Mammary epithelial cell (primary cell): ENCODE measurements around the gene SLC36A1.

ENCODE experiments used
- EZH2 ChIP-seq: IDR thresholded peaks from 2 replicates; pipeline ENCODE4 v1.6.1; 2012; ENCODE audit warnings: low read length, inconsistent platforms, borderline replicate concordance
- TF ChIP-seq, protein P1 (sequence below), 2 donors: IDR thresholded peaks in 1 of 2; conservative IDR thresholded peaks in 1 of 2; 2 replicates each; pipeline ENCODE4 v1.5.1; 2011 to 2012; ENCODE audit warnings: inconsistent platforms in 2 of 2, low read length in 2 of 2, mild to moderate bottlenecking in 2 of 2, control low read depth in 1 of 2, low read depth in 1 of 2; ENCODE audit not compliant: insufficient read depth in 1 of 2; ENCODE audit errors: extremely low read depth in 1 of 2

DNA sequence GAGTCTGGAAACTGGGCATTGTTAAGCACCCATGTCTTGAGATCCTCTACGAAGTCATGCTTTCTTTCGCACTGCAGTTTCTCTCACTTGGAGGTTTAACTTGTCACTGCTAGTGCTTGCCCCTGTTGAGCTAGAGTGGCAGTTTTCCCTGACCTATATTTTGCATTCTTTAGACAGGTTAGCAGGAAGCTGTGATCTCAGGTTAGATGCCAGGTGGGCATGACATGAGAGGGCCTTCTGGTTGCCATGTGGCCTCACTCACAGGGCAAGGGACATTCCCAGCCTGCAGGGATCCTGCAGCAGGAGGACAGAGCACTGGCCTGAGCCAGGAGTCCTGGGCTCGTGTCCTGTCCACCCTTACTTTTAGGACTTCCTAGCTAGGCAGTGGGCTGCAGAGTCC is 28.6 kb downstream of the SLC36A1 start:
- TF ChIP-seq, protein P1, sequence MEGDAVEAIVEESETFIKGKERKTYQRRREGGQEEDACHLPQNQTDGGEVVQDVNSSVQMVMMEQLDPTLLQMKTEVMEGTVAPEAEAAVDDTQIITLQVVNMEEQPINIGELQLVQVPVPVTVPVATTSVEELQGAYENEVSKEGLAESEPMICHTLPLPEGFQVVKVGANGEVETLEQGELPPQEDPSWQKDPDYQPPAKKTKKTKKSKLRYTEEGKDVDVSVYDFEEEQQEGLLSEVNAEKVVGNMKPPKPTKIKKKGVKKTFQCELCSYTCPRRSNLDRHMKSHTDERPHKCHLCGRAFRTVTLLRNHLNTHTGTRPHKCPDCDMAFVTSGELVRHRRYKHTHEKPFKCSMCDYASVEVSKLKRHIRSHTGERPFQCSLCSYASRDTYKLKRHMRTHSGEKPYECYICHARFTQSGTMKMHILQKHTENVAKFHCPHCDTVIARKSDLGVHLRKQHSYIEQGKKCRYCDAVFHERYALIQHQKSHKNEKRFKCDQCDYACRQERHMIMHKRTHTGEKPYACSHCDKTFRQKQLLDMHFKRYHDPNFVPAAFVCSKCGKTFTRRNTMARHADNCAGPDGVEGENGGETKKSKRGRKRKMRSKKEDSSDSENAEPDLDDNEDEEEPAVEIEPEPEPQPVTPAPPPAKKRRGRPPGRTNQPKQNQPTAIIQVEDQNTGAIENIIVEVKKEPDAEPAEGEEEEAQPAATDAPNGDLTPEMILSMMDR (conservative IDR thresholded peaks at IDR 0.05 in 1 of 2, IDR thresholded peaks at IDR 0.05 in 1 of 2; ENCODE audit: extremely low read depth in 1 of 2, insufficient read depth in 1 of 2, low read depth in 1 of 2, low read length in 2 of 2) = no peak
- TF ChIP-seq EZH2 = no peak
